Uterus (tissue), 4 donors: Measurements from ENCODE around the gene VAMP1. TPM values are rescaled to one million over a fixed set of nuclear protein-coding genes. Genes with fewer than 3 reads are reported as not detected.
A peak's percentile ranks its signal among the peaks of the same experiment; 100 is the strongest.
"Not testable (repeated sequence)": the region's sequence is repeated elsewhere in the genome, so short reads cannot be mapped to it uniquely, and the experiment has no call there.

Experiments
- DNase-seq, 2 donors: peaks; one replicate each; pipeline ENCODE4 v3.0.0-alpha.2; 2019 to 2020
- H3K27ac ChIP-seq, 2 donors: fragments of 200-600 bp; sonication (generic); 1 replicate in 1 of 2; 2 replicates in 1 of 2; pipeline ENCODE4 v1.5.1; 2016 to 2018
- H3K27me3 ChIP-seq, 2 donors: fragments of 200-600 bp; sonication (generic); one replicate each; pipeline ENCODE4 v1.5.1; 2018 to 2019; ENCODE audit warnings: control low read depth in 1 of 2
- H3K36me3 ChIP-seq, 2 donors: fragments of 200-600 bp; sonication (generic); one replicate each; pipeline ENCODE4 v1.5.1; 2019; ENCODE audit warnings: control low read depth in 1 of 2
- H3K4me1 ChIP-seq, 2 donors: fragments of 200-600 bp; sonication (generic); one replicate each; pipeline ENCODE4 v1.5.1; 2018 to 2019; ENCODE audit warnings: control low read depth in 1 of 2
- H3K4me3 ChIP-seq, 2 donors: fragments of 200-600 bp; sonication (generic); 1 replicate in 1 of 2; 2 replicates in 1 of 2; pipeline ENCODE4 v1.5.1; 2018 to 2019; ENCODE audit warnings: mild to moderate bottlenecking in 1 of 2
- H3K9me3 ChIP-seq, 2 donors: fragments of 200-600 bp; sonication (generic); one replicate each; pipeline ENCODE4 v1.5.1; 2019; ENCODE audit warnings: control low read depth in 1 of 2
- POLR2A ChIP-seq, 2 donors: fragments of 450-650 bp; IDR thresholded peaks; one replicate each; pipeline ENCODE4 v1.6.1; 2016; ENCODE audit warnings: antibody characterized with exemption in 2 of 2, mild to moderate bottlenecking in 1 of 2, moderate library complexity in 1 of 2
- intact Hi-C: fragments of 100-400 bp; cut with DNase I; formaldehyde crosslinking; loops from one replicate; pipeline ENCODE4 v1.15.1; 2023; ENCODE audit warnings: low total_unique reads
- total RNA-seq, 4 donors: library from RNA; depleted of rRNA in 3 of 4; stranded (reverse); fragments of >200 nt in 3 of 4; gene quantifications; one replicate each; pipeline versions ENCODE4 v1.1.0 to v1.2.4, GENCODE V29; 2014 to 2023
- TF ChIP-seq, protein P1 (sequence below), 4 experiments: fragments of 200-600 bp in 2 of 4; fragments of 450-650 bp in 2 of 4; sonication (generic) in 2 of 4; IDR thresholded peaks; one replicate each; pipeline ENCODE4 v1.5.1; 2016 to 2019; ENCODE audit warnings: antibody characterized with exemption in 4 of 4, mild to moderate bottlenecking in 2 of 4, moderate library complexity in 1 of 4
- donor health status: DM: yes; HTN: yes; CAD: no.

VAMP1 gene
- total RNA-seq, 4 donors from 2014 or later, result 1.0 to 17.7 (median 6.8) TPM

- Histone ChIP-seq H3K9me3 (no peaks in the 10 kb centered on the region), H3K4me1 (peaks cover 0 to 1% of the 10 kb centered on the region in 2 donors), H3K27ac (no peak overlapping the region), H3K4me3 (no peak overlapping the region), H3K27me3 (no peaks in the 10 kb centered on the region), H3K36me3 (no peaks in the 10 kb centered on the region)
- DNase-seq, result no peak
- intact Hi-C loops, result no loop called here
- no peak for TF ChIP-seq POLR2A (IDR thresholded peaks at IDR 0.05)
- TF ChIP-seq, protein P1, sequence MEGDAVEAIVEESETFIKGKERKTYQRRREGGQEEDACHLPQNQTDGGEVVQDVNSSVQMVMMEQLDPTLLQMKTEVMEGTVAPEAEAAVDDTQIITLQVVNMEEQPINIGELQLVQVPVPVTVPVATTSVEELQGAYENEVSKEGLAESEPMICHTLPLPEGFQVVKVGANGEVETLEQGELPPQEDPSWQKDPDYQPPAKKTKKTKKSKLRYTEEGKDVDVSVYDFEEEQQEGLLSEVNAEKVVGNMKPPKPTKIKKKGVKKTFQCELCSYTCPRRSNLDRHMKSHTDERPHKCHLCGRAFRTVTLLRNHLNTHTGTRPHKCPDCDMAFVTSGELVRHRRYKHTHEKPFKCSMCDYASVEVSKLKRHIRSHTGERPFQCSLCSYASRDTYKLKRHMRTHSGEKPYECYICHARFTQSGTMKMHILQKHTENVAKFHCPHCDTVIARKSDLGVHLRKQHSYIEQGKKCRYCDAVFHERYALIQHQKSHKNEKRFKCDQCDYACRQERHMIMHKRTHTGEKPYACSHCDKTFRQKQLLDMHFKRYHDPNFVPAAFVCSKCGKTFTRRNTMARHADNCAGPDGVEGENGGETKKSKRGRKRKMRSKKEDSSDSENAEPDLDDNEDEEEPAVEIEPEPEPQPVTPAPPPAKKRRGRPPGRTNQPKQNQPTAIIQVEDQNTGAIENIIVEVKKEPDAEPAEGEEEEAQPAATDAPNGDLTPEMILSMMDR (IDR thresholded peaks at IDR 0.05), result no peak
Observed at GRCh38 chr12:6500466-6500865, 30.0 kb upstream of the VAMP1 start.

- H3K27me3 ChIP-seq, intact Hi-C loops, H3K27ac ChIP-seq, H3K4me3 ChIP-seq, H3K9me3 ChIP-seq, DNase-seq, H3K36me3 ChIP-seq: not testable (repeated sequence)
- H3K4me1 ChIP-seq, result peaks cover 5 to 14% of the 10 kb centered on the region in 2 donors
Observed at GRCh38 chr12:6497291-6497690, 26.8 kb upstream of the VAMP1 start.

DNA sequence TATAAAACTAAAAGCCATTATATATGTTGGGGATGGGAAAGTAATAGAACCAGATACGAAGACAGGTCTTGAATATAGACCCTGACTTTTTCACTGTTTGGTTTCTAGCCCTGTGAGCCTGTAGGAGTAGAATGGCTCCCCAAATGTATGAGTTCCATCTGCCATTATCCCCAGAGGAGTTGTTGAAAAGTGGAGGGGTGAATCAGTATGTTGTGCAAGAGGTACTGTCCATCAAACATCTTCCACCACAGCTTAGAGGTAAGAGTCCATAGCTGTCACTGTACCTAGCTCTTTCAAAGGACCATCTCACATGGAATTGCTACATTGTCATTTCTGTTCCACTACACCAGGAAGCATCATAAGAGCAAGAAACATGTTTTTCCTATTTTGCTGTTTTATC is 24.5 kb upstream of the VAMP1 start:
- TF ChIP-seq, protein P1 (IDR thresholded peaks at IDR 0.05), result no peak
- no peak for TF ChIP-seq POLR2A (IDR thresholded peaks at IDR 0.05)
- Histone ChIP-seq H3K27ac (no peak overlapping the region), H3K4me3 (no peak overlapping the region), H3K4me1 (peaks cover 5 to 14% of the 10 kb centered on the region in 2 donors), H3K36me3 (no peaks in the 10 kb centered on the region), H3K27me3 (no peaks in the 10 kb centered on the region), H3K9me3 (no peaks in the 10 kb centered on the region)
- intact Hi-C loops, result no loop called here
- no peak for DNase-seq

- no peak for DNase-seq
- intact Hi-C loops, result no loop called here
- Histone ChIP-seq H3K4me3 (peak overlapping the region; percentile 68 to 70), H3K36me3 (no peaks in the 10 kb centered on the region), H3K27me3 (no peaks in the 10 kb centered on the region), H3K4me1 (peaks cover 5 to 14% of the 10 kb centered on the region in 2 donors), H3K27ac (peak overlapping the region; percentile 94 to 95), H3K9me3 (no peaks in the 10 kb centered on the region)
- TF ChIP-seq, protein P1 (IDR thresholded peaks at IDR 0.05), result no peak
- no peak for TF ChIP-seq POLR2A (IDR thresholded peaks at IDR 0.05)
Observed at GRCh38 chr12:6494258-6494743, 23.8 kb upstream of the VAMP1 start.

DNA sequence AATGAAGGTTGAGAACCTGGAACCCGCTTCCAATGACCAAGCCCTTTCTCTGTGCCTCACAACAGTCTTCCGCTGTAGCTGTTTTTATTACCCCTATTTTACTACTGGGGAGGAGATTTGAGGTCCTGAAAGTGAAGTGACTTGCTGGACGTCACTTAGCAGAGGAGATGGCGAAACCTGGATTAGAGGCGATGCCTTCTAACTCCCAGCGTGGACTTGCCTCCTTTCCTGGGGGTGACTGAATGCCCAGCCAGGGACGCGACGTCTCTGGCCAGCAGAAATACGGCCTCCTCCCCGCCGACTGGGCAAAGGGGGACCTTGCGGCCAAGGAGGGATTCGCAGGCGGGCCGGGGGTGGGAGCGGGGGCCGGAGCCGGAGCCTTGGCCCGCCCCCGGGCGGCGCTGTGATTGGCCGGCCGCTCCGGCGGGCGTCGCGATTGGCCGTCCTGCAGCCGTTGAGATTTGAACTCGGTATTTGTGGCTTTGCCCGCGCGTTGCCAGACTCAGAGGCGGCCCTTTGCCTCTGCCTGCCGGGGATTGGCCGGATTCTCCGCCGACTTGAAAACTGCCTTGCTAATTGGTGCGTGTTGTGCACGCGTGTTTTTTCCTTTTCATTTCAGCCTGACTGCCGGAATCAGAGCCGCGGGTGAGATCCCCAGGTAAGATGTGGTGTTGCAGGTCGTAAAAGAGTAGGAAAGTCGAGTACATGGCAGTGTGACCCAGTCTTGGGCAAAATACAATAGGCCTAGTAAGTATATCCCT is 23.2 kb upstream of the VAMP1 start, which contains the start of gene NCAPD2:
Gene NCAPD2 (plus strand): TSS at position 606 of the 761 bp plus-strand sequence. CDS start 997 bp downstream, outside the sequence.
- Histone ChIP-seq H3K4me3 (peak within 1 kb of the TSS; percentile 68 to 70), H3K27ac (peak within 1 kb of the TSS; percentile 94 to 95), H3K27me3 (no peaks in the 10 kb centered on the region), H3K36me3 (no peaks in the 10 kb centered on the region), H3K4me1 (peaks cover 5 to 14% of the 10 kb centered on the region in 2 donors), H3K9me3 (no peaks in the 10 kb centered on the region)
- DNase-seq, result peak; percentile 92 to 93
- TF ChIP-seq, protein P1 (IDR thresholded peaks at IDR 0.05), result peak in 3 of 4 experiments; percentile 37 to 73 (median 37)
- TF ChIP-seq POLR2A (IDR thresholded peaks at IDR 0.05), result peak in 1 of 2 donors; percentile 35
- intact Hi-C loops, result no loop called here
